Activated naive CD8-positive, alpha-beta T cell treated with anti-CD3 and anti-CD28 coated beads, Interleukin-2, amount 50 U/mL, for 24 hours (primary cell): Measurements from ENCODE around the gene RPS15.

Experiments used
- ATAC-seq: fragments of 150-1000 bp; cut with Tn5 transposase; one replicate; pipeline ENCODE4 v1.10.0; 2021
- DNase-seq: peaks from one replicate; pipeline ENCODE4 v3.0.0; 2021
- H3K27ac Mint-ChIP-seq: one replicate; pipeline ENCODE4 v1.8.0; 2021; ENCODE audit warnings: mild to moderate bottlenecking, mixed read lengths
- H3K27me3 Mint-ChIP-seq: one replicate; pipeline ENCODE4 v1.8.0; 2021; ENCODE audit warnings: mixed read lengths
- H3K36me3 Mint-ChIP-seq: one replicate; pipeline ENCODE4 v1.8.0; 2021; ENCODE audit warnings: low read depth, mixed read lengths
- H3K4me1 Mint-ChIP-seq: one replicate; pipeline ENCODE4 v1.8.0; 2021; ENCODE audit warnings: mixed read lengths
- H3K4me3 Mint-ChIP-seq: one replicate; pipeline ENCODE4 v1.8.0; 2021; ENCODE audit warnings: mild to moderate bottlenecking, moderate library complexity, mixed read lengths
- H3K9me3 Mint-ChIP-seq: one replicate; pipeline ENCODE4 v1.8.0; 2021; ENCODE audit warnings: mixed read lengths

Gene RPS15

DNA sequence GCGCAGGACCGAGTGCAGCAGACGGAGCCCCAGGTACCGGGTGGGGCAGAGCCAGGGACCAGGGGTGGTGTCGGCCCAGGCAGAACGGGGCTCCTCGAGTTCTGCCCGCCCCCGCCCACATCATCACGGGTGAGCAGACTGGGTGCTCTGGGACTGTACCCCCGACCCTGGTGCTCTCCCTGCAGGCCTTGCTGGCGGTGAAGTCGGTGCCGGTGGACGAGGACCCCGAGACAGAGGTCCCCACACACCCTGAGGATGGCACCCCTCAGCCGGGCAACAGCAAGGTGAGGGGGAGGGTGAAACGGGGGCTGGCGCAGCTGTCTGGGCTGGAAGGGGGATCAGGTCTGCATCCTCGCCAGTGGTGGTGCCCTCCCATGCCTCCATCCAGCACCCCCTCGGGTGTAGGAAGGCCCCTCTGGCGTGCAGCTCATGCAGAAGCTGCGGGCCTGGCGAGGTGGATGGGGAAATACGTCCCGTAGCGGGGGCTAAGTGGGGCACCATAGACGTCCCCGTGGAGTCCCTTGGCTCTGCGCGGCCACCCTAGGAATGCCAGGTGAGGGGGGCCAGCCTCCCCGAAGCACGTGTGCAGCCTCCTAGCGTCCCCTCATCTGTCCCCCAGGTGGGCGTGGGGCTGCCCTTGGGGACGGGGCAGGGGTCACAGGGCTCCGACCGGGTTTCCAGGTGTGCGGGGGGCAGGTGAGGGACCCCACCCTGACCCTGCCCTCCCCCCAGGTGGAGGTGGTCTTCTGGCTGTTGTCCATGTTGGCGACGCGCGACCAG lies 18.1 kb downstream of the RPS15 start:
- Mint-ChIP-seq H3K9me3 (no peaks in the 10 kb centered on the region), H3K4me1 (peaks cover 9% of the 10 kb centered on the region), H3K4me3 (no peak overlapping the region), H3K27ac (no peak overlapping the region), H3K36me3 (no peaks in the 10 kb centered on the region), H3K27me3 (peaks cover 44% of the 10 kb centered on the region)
- DNase-seq (no peak), ATAC-seq (no peak)

DNA sequence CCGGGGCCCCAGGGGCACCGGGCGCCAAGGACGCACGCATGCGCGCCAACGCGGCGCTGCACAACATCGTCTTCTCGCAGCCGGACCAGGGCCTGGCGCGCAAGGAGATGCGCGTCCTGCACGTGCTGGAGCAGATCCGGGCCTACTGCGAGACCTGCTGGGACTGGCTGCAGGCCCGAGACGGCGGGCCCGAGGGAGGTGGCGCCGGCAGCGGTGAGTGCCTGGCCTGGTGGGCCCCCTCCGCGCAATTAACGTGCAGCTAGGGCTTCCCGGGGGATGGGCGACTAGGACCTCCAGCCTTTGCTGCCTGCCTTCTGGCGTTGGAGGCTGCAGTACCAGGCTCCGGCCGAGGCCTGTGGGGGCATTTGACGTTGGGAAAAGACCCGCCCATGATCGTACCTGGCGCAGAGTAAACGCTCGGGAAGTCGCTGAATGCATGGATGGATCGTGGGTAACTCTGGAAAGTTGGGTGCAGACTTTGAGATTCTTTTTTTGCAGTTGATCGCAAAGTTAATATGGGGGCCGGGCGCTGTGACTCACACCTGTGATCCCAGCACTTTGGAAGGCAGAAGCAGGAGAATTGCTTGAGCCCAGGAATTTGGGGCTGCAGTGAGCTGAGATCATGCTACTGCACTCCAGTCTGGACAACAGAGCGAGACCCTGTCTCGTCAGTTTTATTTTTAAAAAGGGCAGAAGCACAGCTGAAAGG lies 19.0 kb downstream of the RPS15 start:
- Mint-ChIP-seq H3K27ac (no peak overlapping the region), H3K4me1 (peaks cover 9% of the 10 kb centered on the region), H3K27me3 (peaks cover 43% of the 10 kb centered on the region), H3K4me3 (no peak overlapping the region), H3K36me3 (no peaks in the 10 kb centered on the region), H3K9me3 (no peaks in the 10 kb centered on the region)
- DNase-seq (no peak), ATAC-seq (no peak)

DNA sequence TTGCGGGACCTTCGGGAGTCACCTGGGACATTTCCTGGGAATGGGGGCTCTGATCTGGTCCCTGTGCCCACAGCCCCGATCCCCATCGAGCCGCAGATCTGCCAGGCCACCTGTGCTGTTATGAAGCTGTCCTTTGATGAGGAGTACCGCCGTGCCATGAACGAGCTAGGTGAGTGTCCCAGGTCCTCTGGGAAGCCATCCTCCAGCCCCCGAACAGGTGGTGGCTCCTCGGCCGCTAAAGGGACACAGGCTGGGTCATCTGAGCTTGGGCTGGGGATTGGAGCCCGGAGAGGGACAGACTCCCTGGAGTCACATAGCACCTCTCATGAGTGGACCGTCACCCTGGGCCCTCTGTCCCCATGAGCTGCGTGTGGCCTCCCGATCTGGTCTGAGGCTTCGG lies 19.7 kb downstream of the RPS15 start:
- ATAC-seq (no peak), DNase-seq (no peak)
- Mint-ChIP-seq H3K36me3 (no peaks in the 10 kb centered on the region), H3K9me3 (no peaks in the 10 kb centered on the region), H3K27ac (no peak overlapping the region), H3K27me3 (peaks cover 37% of the 10 kb centered on the region), H3K4me1 (peaks cover 9% of the 10 kb centered on the region), H3K4me3 (no peak overlapping the region)

DNA sequence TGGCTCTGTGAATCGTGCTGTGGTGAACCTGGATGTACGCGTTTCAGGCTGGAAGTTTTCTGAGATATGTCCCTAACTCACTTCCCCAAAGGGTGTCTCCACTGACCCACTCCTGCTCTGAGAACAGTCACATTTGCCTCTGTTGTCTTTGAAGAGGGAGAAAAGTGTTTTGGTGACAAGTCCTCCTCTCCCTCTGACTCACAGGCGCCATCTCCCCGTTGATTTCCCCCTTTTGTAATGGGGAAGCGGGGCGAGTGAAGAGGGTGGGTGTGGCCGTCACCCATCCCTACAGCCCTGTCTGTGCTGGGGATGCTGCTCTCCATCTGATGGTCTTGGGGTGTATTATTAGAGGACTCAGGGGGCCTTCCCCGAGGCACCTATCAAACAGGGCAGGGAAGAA lies 21.3 kb downstream of the RPS15 start:
- Mint-ChIP-seq H3K36me3 (no peaks in the 10 kb centered on the region), H3K9me3 (no peaks in the 10 kb centered on the region), H3K4me3 (no peak overlapping the region), H3K4me1 (peaks cover 7% of the 10 kb centered on the region), H3K27ac (no peak overlapping the region), H3K27me3 (peaks cover 29% of the 10 kb centered on the region)
- ATAC-seq = no peak
- DNase-seq = no peak

DNA sequence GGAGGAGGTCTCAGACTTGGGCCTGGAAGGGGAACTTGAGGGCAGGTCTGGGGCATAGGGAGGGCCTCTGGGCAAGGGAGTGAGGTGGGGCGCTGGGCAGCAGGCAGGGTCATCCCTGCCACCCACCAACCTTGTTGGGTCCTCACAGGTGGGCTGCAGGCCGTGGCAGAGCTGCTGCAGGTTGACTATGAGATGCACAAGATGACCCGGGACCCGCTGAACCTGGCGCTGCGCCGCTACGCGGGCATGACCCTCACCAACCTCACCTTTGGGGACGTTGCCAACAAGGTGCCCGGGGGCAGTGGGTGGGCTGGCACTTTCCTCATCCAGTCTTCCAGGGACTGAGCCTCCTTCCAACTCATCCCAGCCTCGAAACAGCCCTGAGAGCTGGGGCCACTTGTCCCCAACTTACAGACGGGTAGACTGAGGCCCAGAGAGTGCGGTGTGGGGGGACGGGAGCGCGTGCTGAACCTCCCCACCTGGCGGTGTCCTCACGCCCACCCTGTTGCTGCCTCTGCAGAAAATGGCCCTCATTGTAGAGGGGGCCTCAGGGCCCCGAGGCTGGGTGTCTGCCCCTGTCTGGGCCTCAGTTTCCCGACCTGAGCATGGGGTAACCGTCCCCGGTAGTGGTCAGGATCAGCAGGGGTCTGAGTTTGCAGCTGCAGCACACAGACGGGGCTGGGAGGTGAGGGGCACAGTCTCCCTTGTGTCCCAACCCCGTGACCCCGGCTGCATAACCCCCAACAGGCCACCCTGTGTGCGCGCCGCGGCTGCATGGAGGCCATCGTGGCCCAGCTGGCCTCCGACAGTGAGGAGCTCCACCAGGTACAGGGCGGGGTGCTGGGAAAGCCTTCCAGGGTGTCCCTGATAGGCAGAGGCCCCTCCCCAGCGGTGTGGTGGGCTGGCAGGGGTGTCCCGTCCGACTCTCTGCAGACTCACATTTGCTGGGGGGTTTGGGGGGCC lies 22.1 kb downstream of the RPS15 start:
- H3K27ac Mint-ChIP-seq = no peak overlapping the region
- H3K4me1 Mint-ChIP-seq = peaks cover 5% of the 10 kb centered on the region
- no peak for DNase-seq
- ATAC-seq = no peak
- H3K9me3 Mint-ChIP-seq = no peaks in the 10 kb centered on the region
- no peaks in the 10 kb centered on the region for H3K36me3 Mint-ChIP-seq
- peaks cover 25% of the 10 kb centered on the region for H3K27me3 Mint-ChIP-seq
- no peak overlapping the region for H3K4me3 Mint-ChIP-seq

DNA sequence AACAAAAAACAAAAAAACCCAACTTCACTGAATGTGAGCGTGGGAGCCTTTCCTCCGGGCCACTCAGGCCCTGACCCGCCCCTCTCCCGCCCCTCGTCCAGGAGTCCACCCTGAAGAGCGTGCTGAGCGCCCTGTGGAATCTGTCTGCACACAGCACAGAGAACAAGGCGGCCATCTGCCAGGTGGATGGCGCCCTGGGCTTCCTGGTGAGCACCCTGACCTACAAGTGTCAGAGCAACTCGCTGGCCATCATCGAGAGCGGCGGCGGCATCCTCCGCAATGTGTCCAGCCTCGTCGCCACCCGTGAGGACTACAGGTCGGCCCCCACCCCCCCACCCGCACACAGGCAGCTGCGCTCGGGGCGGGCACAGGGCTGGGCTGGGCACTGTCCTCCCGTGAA lies 23.7 kb downstream of the RPS15 start:
- peaks cover 19% of the 10 kb centered on the region for H3K27me3 Mint-ChIP-seq
- no peaks in the 10 kb centered on the region for H3K9me3 Mint-ChIP-seq
- no peak overlapping the region for H3K4me3 Mint-ChIP-seq
- H3K27ac Mint-ChIP-seq = no peak overlapping the region
- DNase-seq (no peak), ATAC-seq (no peak)
- no peaks in the 10 kb centered on the region for H3K36me3 Mint-ChIP-seq
- H3K4me1 Mint-ChIP-seq = no peaks in the 10 kb centered on the region

DNA sequence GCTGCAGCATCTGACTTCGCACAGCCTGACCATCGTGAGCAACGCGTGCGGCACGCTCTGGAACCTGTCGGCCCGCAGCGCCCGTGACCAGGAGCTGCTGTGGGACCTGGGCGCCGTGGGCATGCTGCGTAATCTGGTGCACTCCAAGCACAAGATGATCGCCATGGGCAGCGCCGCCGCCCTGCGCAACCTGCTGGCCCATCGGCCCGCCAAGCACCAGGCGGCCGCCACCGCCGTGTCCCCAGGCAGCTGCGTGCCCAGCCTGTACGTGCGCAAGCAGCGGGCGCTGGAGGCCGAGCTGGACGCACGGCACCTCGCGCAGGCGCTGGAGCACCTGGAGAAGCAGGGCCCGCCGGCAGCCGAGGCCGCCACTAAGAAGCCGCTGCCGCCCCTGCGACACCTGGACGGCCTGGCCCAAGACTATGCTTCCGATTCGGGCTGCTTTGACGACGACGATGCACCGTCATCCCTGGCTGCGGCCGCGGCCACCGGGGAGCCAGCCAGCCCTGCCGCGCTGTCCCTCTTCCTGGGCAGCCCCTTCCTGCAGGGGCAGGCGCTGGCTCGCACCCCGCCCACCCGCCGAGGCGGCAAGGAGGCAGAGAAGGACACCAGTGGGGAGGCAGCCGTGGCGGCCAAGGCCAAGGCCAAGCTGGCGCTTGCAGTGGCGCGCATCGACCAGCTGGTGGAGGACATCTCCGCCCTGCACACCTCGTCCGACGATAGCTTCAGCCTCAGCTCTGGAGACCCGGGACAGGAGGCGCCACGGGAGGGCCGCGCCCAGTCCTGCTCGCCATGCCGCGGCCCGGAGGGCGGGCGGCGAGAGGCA lies 27.2 kb downstream of the RPS15 start:
- Mint-ChIP-seq H3K9me3 (no peaks in the 10 kb centered on the region), H3K4me3 (no peak overlapping the region), H3K27me3 (peaks cover 7% of the 10 kb centered on the region), H3K27ac (no peak overlapping the region), H3K36me3 (no peaks in the 10 kb centered on the region), H3K4me1 (peaks cover 3% of the 10 kb centered on the region)
- DNase-seq (peak; percentile 49), ATAC-seq (no peak)

DNA sequence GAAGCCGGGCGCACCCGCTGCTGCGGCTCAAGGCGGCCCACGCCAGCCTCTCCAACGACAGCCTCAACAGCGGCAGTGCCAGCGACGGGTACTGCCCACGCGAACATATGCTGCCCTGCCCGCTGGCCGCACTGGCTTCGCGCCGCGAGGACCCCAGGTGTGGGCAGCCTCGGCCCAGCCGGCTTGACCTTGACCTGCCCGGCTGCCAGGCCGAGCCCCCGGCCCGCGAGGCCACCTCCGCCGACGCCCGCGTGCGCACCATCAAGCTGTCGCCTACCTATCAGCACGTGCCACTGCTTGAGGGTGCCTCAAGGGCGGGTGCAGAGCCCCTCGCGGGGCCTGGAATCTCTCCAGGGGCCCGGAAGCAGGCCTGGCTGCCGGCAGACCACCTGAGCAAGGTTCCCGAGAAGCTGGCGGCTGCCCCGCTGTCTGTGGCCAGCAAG lies 27.8 kb downstream of the RPS15 start:
- no peaks in the 10 kb centered on the region for H3K9me3 Mint-ChIP-seq
- H3K36me3 Mint-ChIP-seq = no peaks in the 10 kb centered on the region
- H3K27me3 Mint-ChIP-seq = peaks cover 7% of the 10 kb centered on the region
- DNase-seq (no peak), ATAC-seq (no peak)
- H3K4me3 Mint-ChIP-seq = no peak overlapping the region
- peaks cover 3% of the 10 kb centered on the region for H3K4me1 Mint-ChIP-seq
- no peak overlapping the region for H3K27ac Mint-ChIP-seq

DNA sequence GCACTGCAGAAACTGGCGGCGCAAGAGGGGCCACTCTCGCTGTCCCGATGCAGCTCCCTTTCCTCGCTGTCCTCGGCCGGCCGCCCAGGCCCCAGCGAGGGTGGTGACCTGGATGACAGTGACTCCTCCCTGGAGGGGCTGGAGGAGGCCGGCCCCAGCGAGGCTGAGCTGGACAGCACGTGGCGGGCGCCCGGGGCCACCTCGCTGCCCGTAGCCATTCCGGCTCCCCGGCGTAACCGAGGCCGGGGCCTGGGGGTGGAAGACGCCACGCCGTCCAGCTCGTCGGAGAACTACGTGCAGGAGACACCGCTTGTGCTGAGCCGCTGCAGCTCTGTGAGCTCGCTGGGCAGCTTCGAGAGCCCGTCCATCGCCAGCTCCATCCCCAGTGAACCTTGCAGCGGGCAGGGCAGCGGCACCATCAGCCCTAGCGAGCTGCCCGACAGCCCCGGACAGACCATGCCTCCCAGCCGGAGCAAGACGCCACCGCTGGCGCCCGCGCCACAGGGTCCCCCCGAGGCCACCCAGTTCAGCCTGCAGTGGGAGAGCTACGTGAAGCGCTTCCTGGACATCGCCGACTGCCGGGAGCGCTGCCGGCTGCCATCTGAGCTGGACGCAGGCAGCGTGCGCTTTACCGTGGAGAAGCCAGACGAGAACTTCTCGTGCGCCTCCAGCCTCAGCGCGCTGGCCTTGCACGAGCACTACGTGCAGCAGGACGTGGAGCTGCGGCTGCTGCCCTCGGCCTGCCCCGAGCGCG lies 28.4 kb downstream of the RPS15 start:
- peaks cover 9% of the 10 kb centered on the region for H3K27me3 Mint-ChIP-seq

DNA sequence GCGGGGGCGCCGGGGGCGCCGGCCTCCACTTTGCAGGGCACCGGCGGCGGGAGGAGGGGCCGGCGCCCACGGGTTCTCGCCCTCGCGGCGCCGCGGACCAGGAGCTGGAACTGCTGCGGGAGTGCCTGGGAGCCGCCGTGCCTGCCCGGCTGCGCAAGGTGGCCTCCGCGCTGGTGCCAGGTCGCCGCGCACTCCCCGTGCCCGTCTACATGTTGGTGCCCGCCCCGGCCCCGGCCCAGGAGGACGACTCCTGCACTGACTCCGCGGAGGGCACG lies 29.0 kb downstream of the RPS15 start:
- H3K36me3 Mint-ChIP-seq = no peaks in the 10 kb centered on the region
- DNase-seq (no peak), ATAC-seq (no peak)
- H3K4me3 Mint-ChIP-seq = no peak overlapping the region
- H3K4me1 Mint-ChIP-seq = peaks cover 6% of the 10 kb centered on the region
- H3K27ac Mint-ChIP-seq = no peak overlapping the region
- H3K27me3 Mint-ChIP-seq = peaks cover 14% of the 10 kb centered on the region
- H3K9me3 Mint-ChIP-seq = no peaks in the 10 kb centered on the region

More for the DNA sequence above, 28.4 kb downstream of the RPS15 start:
- H3K4me1 Mint-ChIP-seq = peaks cover 5% of the 10 kb centered on the region
- ATAC-seq (no peak), DNase-seq (no peak)
- H3K27ac Mint-ChIP-seq = no peak overlapping the region
- no peaks in the 10 kb centered on the region for H3K36me3 Mint-ChIP-seq
- no peak overlapping the region for H3K4me3 Mint-ChIP-seq
- H3K9me3 Mint-ChIP-seq = no peaks in the 10 kb centered on the region

DNA sequence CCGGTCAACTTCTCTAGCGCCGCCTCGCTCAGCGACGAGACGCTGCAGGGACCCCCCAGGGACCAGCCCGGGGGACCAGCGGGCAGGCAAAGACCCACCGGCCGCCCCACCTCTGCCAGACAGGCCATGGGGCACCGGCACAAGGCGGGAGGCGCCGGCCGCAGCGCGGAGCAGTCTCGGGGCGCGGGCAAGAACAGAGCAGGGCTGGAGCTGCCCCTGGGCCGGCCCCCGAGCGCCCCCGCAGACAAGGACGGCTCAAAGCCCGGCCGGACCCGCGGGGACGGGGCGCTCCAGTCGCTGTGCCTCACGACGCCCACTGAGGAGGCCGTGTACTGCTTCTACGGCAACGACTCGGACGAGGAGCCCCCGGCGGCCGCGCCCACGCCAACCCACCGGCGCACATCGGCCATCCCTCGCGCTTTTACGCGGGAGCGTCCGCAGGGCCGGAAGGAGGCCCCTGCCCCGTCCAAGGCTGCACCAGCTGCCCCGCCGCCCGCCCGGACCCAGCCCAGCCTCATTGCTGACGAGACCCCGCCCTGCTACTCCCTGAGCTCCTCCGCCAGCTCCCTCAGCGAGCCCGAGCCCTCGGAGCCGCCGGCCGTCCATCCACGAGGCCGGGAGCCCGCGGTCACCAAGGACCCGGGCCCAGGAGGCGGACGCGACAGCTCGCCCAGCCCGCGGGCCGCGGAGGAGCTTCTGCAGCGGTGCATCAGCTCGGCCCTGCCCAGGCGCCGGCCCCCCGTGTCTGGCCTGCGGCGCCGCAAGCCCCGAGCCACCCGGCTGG lies 29.5 kb downstream of the RPS15 start:
- DNase-seq (no peak), ATAC-seq (no peak)
- Mint-ChIP-seq H3K27ac (no peak overlapping the region), H3K9me3 (no peaks in the 10 kb centered on the region), H3K36me3 (no peaks in the 10 kb centered on the region), H3K4me1 (peaks cover 6% of the 10 kb centered on the region), H3K27me3 (peaks cover 15% of the 10 kb centered on the region), H3K4me3 (no peak overlapping the region)

DNA sequence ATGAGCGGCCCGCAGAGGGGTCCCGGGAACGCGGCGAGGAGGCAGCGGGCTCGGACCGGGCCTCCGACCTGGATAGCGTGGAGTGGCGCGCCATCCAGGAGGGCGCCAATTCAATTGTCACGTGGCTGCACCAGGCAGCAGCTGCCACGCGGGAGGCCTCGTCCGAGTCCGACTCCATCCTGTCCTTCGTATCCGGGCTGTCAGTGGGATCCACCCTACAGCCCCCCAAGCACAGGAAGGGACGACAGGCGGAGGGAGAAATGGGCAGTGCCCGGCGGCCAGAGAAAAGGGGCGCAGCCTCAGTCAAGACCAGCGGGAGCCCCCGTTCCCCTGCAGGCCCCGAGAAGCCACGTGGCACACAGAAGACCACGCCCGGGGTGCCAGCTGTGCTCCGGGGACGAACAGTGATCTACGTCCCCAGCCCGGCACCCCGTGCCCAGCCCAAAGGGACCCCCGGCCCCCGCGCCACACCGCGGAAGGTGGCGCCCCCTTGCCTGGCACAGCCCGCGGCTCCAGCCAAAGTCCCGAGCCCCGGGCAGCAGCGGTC lies 30.2 kb downstream of the RPS15 start:
- Mint-ChIP-seq H3K27ac (no peak overlapping the region), H3K9me3 (no peaks in the 10 kb centered on the region), H3K27me3 (peaks cover 15% of the 10 kb centered on the region), H3K4me1 (peaks cover 6% of the 10 kb centered on the region), H3K36me3 (no peaks in the 10 kb centered on the region), H3K4me3 (no peak overlapping the region)
- DNase-seq (no peak), ATAC-seq (no peak)

DNA sequence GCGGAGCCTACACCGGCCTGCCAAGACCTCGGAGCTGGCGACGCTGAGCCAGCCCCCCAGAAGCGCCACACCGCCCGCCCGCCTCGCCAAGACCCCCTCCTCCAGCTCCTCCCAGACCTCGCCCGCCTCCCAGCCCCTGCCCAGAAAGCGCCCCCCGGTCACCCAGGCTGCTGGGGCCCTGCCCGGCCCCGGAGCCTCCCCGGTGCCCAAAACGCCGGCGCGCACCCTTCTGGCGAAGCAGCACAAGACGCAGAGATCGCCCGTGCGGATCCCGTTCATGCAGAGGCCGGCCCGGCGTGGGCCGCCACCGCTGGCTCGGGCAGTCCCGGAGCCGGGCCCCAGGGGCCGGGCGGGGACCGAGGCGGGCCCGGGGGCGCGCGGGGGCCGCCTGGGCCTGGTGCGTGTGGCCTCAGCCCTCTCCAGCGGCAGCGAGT lies 30.6 kb downstream of the RPS15 start:
- Mint-ChIP-seq H3K27ac (no peak overlapping the region), H3K9me3 (no peaks in the 10 kb centered on the region), H3K4me1 (peaks cover 6% of the 10 kb centered on the region), H3K36me3 (no peaks in the 10 kb centered on the region), H3K27me3 (peaks cover 13% of the 10 kb centered on the region), H3K4me3 (no peak overlapping the region)
- DNase-seq = peak; percentile 53
- peak; percentile 20 for ATAC-seq
